ENCODE data around the gene TMEFF2. TPM values are rescaled to one million over a fixed set of nuclear protein-coding genes. Genes with fewer than 3 reads are reported as not detected.
"Not testable (repeated sequence)": the region's sequence is repeated elsewhere in the genome, so short reads cannot be mapped to it uniquely, and the experiment has no call there.

TMEFF2 gene
- total RNA-seq, 1 donor from 2014 or later: 12.8 TPM

DNA sequence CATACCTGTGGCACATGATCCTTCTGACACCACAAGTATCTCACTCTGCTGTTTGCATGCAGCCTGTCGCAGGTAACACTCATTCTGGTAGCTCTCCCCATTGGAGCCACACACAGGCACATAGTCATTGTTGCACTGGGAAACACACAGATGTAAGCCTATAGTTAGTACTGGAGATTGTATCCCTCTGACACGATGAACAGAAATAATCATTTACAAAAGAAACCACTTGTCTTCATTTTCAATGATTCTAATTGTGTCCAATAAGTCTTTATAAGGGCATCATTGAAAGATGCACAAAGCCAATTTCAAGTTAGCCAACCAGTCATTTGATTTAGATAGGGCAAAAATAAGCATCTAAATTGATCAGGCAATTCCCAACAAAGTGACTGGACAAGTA is 10.4 kb downstream of the TMEFF2 start:
- no peak for DNase-seq (ENCODE audit: low spot score)

DNA sequence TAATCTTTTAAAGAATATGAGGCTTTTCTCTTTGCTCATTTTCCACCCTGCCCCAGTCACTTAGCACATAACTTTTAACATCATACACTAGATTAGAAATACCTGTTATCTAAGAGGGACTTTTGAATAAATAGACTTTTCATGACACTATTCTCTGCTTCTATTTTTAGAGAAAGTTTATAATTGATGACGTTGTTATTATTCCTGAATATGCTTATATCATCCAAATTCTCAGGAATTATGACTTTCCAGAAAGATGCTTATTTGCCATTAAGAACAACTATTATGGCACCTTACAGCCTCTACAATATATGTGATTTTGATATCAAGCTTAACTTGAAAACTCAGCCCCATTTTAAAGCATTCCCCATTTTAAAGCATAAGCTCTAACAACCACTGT is 11.4 kb downstream of the TMEFF2 start:
- no peak for DNase-seq (ENCODE audit: low spot score)

DNA sequence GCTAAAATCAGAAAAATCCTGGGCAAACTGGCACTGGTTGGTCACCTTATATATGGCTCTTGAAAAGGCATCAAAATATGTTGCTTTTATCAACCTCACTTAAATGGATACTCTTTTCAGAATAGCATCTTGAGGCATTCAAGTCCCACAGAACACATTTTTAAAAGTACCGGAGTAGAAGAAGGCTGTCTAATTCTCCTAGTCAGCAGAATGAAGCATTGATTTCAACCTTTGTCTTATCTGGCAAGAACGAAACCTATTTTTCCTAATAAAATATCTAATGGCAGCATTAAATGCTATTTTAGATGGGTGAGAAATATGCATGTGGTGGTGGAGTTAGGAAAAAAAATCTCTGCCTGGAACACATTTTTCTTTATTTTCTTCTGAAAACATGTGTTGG is 27.8 kb downstream of the TMEFF2 start:
- no peak for DNase-seq (ENCODE audit: low spot score)

DNA sequence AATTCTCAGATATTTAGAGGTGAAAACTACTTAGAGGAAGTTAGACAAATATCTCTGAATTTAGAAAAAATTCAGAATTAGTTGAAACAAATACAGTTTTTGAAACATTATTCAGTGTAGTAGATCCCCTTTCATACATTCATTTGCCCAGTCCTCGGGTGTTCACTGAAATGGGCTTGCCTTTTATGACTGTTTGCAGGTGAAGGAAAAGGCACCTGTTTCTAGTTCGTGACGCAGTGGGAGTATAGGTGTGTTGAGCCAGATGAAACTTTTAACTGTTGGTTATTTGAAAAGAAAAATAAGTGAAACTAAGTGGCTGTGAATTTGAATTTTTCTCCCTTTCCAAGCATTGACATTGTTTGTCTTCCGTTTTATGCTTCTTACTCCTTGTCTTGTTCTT is 28.9 kb downstream of the TMEFF2 start:
- no peak for DNase-seq (ENCODE audit: low spot score)

DNA sequence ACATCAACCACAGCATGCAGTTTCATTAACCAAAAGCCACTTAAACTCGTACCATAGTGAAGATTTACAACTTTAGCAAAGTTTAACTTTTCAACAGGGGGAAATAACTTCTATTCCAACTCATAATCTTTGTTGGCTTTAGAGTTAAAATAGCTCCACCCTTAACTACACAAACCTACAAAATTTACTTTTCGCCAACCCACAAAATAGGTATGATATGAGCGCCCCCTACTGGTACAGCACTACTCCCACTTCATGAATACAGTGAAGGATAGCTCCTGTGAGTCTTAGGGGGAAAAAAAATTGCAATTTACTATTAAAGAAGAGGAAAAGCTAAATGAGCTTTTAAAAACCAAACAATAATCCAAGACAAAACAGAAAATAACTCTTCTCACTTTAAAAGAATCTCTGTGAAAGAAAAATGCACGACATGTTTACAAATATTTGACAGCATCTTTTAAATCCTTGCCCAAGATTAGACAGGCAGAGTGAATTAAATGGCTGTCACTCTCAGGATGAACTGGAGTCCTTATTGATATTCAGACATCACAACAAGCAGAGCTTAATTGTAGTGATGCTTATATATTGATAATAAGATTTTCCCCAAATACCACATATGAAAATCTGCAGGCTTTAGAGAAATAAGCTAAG is 32.2 kb downstream of the TMEFF2 start:
- DNase-seq (ENCODE audit: low spot score): peak; percentile 73

DNA sequence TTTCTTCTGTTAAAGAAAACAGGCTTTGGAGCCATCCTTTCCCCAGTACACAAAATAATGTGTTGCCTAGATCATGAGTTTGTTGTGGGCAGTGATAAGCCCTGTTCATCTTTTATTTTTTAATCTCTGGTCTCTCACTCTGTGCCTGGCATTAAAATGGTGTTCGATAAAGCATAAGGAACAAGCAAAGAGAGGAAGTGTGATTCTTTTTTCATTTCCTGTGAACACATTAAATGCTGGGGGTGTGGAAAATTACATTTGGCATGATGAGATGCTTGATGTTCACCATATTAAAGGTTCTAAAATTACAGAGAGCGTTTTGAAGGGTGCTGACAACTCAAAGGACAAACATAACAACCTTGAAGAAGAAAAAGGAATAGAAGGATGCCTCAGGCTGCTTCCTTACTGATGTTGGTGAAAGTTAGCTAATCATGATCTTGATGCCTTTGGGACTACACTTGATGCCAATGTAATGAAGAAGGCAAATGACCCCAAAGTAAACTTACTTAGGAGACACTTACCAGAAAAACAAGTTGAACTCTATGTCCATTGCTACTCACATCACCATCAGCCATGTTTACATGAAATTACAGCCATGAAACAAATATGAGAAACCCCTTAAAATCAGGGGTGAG is 33.0 kb downstream of the TMEFF2 start:
- no peak for DNase-seq (ENCODE audit: low spot score)

DNA sequence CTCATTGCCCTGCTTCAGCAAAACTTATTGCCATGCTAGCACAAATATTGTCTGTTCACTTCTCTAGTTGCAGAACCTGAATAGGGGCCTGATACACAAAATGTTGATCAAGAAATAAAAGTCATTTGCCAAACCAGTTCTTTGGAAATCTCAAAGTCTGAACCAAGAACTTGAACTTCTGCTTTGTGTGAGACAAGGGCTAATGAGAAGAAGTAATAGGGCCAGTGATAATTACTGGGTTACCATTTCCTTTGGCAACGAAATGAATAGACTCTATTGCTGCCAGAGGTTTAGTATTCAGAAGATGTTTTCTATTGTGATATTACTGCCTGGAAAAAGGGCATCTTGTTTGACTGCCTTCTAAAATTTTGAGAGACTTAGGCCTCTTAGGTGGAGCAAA is 35.0 kb downstream of the TMEFF2 start:
- no peak for DNase-seq (ENCODE audit: low spot score)

DNA sequence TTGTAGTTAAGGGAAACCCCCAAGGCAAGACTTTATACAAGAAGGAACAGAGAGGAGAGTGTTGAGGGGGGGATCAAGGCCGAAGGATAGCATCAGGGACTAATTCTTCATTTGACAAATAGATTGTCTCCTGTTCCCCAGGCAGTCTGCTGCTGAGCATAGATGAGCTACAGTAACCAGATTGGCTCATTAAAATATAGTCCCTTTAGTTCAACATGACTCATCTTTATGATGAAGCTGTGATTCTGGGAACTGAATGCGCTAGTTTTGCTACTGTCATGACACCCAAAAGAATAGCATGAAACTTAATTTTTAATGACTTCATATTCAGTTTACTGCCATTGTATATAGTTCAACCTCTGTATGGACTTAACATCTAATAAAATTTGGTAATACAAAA is 35.5 kb downstream of the TMEFF2 start:
- DNase-seq (ENCODE audit: low spot score): no peak

DNA sequence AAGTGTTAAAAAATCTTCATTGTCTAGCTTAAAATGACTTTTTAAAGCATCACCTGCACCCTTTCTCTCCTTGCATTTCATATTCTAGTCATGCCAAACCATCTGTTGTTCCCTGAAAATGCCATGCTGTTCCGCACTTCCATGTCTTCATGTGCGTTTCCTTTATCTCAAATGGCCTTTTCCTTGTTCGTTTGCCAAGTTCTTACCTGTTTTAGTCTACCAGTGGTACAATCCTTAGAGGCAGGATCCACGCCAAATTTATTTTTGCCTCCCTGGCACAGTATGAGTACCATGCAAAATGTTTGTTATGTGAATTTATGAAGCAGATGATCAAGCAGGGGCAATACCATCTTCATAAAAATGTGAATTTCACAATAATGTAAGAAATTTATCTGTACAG is 37.0 kb downstream of the TMEFF2 start:
- DNase-seq (ENCODE audit: low spot score): no peak

DNA sequence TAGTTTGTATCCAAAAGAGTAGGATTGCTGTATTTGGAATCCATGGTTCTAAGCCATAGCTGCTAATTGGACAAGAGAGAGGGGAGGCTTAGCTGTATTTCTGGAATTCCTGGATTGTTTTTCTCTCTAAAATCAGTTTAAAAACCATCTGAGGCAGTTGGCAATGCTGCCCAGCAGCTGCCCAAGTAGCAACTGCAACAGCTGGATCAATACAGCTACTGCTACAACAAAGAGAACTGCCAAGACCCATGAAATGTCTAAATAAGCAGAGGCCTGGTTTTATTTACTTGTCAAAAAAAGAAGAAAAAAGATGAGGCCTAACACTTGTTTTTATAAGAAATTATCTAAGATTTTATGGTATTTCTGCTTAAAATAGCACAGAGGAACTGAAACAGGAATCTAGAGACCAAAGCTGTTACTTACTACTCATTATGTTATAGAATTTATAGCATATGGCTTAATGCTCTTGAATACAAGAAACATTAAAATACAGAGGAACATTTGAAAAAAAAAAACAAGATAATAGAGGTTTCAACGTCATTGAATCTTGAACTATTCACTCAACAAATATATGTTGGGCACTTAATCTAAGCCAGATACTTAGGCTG is 39.1 kb downstream of the TMEFF2 start:
- DNase-seq (ENCODE audit: low spot score): no peak

DNA sequence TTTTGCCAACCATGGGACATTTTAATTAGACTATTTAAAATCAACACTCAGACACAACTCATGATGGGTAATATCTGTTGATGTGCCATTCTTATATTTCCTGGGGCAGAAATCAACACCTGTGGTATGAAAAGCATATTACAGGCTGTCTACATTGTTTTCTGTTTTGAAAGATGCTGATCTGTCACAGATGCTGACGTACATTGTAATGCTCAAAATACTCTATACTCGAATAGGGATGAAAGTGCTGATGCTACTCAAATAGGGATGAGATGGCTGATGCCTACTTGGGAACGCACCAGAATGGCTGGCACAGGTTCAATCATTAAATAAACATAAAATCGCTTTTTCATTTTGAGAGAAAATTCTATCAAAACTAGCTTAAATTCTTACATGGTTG is 41.2 kb downstream of the TMEFF2 start:
- no peak for DNase-seq (ENCODE audit: low spot score)

DNA sequence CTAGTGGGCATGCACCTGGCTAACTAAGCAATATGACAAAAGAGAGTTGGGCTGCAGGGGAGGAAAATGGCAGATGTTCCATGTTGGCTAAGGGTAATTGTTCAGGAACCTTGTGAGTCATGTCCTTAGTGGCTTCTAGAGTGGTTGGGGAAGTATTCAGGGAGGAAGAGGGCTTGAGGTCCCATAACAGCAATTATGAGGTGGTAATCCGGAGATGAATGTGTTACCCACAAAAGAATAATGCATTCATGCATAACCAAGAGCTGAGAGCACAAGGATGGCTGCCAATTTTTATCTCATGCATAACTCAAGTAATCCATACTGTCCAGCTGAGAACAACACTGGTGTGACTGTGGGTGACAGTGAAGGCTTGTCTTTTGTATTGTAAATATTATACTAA is 42.9 kb downstream of the TMEFF2 start:
- DNase-seq (ENCODE audit: low spot score): no peak

DNA sequence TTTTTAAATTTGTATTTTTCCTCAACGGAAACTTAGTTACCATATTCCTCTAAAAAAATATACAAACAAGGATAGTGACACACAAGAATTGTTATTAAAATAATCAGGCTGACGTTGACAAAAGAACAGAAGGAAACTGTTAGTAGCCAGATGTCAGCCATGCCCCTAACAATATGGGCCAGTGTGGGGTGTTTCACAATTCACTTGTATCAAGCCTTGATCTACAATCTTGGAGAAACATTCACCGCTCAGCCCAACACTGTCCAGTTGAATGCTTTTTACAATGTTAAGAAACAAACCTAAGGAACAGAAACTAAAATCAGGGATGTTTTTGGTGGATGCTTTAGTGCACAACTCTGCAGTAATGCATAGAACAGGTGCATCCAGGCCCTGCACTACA is 44.6 kb downstream of the TMEFF2 start:
- DNase-seq (ENCODE audit: low spot score): no peak

DNA sequence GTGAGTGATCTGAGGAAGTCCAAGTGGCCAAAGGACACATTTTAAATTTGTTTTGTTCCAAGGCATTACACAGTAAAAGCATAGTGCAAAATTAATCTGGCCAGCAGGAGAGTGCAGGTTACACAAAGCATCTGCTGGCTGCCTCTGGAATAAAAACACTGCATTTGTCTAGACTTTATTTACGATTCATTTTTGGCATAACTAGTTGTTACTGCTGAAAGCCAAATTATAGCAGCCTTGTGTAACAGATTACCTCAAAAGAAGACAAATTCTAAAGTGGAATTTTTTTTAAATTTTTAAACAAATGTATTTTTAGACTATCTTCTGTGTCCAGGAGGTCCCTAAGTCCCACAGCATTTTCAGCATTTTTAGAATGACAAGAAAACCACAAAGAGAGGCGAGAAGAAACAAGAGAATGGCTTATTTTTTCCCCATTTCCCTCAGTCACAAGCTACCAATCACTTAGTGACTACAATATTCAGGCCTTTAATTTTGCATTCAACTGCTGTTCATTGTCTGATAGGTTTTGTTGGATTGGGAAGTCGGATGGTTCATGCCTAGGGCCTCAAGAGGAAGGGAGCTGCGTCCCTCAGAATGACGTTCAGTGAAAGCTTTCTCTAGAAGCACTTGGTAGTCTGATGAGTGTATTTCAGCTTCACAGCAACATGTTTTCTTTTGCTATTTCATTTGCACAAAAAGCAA is 46.0 kb downstream of the TMEFF2 start:
- no peak for DNase-seq (ENCODE audit: low spot score)

DNA sequence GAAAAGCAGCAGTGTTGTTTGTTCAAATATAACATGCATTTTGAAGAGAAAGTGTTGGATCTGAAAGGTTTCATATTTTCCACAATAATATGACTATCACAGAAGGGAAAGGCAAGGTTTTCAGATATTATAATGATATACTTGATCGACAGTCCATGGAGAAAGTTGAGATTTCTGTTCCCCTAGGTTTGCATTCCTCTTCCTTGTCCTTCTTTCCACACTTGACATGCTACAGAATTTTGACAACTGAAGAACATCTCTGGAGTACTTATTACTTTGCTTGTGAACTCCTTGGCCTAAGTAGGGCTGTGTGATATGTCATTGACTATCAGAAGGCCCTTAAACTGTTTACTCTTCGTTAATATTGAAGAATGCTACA is 46.5 kb downstream of the TMEFF2 start:
- no peak for DNase-seq (ENCODE audit: low spot score)

DNA sequence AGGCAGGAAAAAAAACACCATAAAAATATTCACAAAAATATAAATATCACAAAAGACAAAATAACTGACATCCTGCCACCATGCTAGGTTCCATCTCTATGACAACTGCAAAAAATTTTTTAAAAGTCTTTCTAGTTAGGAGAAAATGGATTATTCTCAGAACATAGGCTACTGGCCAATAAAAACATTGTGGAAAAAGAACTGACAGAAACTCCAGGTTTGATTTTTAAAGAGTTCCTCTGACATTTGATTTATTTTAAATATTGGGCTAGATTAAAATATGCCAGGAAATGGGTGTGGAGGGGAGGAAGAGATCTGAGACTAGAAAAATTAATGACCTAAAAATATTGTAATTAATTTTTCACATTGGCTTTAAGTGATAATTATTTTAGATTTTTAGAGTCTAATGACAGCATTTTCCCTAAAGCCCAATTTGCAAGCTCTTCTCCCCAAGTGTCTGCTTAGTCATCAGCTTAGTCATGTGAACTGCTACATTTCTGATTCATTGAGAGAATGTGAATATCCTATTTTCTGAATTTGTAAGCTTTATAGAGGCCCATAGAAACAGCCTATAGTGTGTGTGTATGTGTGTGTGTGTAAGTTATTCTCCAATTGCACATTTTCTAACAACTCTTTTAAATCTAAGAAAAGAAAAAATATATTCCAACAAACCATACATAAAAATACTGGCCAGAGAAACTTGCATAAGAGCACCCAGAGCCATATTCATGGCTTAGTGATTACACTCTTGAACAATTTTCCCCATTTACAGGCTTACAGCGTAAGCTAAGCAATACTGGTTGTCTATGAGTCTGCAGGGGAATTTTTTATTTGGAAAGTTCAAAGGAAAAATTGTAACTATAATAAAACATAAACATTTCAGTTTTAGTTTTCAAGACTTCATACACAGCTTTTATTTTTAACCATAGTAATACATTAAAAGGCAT is 48.4 kb downstream of the TMEFF2 start:
- DNase-seq (ENCODE audit: low spot score): no peak

DNA sequence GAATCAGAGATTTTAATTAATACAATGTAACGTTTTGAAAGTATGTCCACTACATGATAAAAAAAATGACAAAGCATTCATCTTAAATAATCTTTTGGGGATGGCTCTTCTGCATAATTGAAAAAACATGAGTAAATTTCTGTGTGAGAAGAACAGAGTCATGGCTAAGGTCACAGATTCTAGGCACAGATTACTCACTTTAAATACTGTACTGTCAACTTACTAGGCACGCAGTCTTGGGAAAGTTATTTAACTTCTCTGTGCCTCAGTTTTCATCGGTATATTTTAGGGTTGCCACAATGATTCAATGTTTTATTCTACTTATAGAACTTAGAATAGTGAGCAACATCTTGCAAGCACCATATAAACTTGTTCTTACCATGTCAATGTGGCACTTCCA is 49.2 kb downstream of the TMEFF2 start:
- no peak for DNase-seq (ENCODE audit: low spot score)

DNA sequence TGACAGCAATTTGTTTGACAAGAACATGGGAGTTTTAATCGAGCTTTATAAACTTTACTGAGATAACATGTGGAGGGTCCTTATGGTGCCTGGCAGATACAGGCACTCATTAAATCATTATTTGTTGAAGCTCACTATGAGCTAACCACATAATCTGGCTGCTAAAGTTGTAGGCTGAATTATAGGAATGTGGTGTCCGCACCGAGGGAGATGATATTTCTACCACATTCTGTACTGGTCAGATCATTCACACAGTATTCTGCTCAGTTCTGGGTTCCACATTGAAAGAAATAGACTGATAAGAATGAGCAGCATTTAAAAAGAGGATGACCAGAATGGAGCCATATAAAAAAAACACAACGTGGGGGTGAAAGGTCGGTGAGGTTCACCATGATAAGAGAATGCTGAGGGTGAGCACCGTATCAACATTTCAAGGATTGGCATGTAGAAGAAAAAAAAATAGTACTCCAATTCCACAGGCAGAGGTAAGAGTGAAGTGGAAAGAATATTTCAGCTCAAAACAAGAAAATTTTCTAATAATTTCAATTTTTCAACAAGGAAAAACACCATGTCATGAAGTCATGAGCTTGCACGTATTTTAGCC is 54.4 kb downstream of the TMEFF2 start:
- DNase-seq (ENCODE audit: low spot score): no peak

DNA sequence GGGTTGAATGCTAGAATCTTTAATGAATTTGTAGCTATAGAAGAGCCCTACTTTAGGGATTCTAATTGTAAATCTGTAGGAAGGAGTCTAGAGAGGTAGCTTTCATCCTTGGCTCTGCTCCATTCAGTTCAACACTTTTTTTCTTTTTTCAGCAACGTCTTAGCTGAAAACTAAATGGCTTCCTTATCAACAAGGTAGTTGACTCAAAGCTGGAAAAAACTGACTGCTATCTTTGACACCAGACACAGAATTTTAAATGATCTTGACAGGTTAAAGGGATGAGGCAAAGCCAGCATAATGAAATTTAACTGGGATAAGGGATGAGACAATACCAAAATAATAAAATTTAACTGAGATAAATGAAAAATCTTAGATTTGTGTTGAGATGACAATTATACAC is 54.9 kb downstream of the TMEFF2 start:
- DNase-seq (ENCODE audit: low spot score): no peak

DNA sequence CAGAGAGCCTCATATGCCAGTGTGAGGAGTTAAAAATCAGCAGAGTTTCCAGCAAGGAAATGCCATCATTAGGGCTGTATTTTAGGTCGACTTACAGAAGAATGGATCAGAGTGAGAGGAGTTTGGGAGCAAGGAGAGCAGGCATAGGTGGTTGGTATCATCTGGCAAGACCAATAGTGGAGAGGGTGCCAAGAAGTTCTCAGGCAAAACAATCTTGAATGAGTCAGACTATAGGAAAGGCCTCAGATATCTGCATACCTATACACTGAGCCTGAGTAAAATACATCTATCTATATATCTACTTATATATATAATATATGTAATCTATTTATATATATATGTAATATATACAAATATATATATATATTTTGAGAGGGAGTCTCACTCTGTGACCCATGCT is 57.3 kb downstream of the TMEFF2 start:
- DNase-seq (ENCODE audit: low spot score): no peak

DNA sequence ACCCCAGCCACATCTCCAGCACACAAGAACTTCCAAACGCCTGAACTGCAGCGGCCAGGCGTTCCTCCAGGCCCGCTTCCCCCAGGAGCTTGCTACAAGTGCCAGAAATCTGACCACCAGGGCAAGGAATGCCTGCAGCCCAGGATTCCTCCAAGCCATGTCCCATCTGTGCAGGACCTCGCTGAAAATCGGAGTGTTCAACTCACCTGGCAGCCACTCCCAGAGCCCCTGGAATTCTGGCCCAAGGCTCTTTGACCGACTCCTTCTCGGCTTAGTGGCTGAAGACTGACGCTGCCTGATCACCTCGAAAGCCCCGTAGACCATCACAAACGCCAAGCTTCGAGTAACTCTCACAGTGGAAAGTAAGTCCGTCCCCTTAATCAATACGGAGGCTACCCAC is 62.1 kb downstream of the TMEFF2 start:
- DNase-seq (ENCODE audit: low spot score): not testable (repeated sequence)
